Thyroid gland (tissue), 4 donors: ENCODE data around the gene CFAP126. TPM values are rescaled to one million over a fixed set of nuclear protein-coding genes. Genes with fewer than 3 reads are reported as not detected.
"Not testable (repeated sequence)": the region's sequence is repeated elsewhere in the genome, so short reads cannot be mapped to it uniquely, and the experiment has no call there.

Source experiments
- DNase-seq, 2 donors: peaks; one replicate each; pipeline ENCODE4 v3.0.0-alpha.2; 2019
- H3K27ac ChIP-seq, 3 donors: fragments of 200-600 bp; sonication (generic); 1 replicate in 2 of 3; 2 replicates in 1 of 3; pipeline ENCODE4 v1.5.1; 2016 to 2019; ENCODE audit warnings: mild to moderate bottlenecking in 1 of 3, moderate library complexity in 1 of 3
- H3K27me3 ChIP-seq: fragments of 200-600 bp; sonication (generic); one replicate; pipeline ENCODE4 v1.5.1; 2019
- H3K36me3 ChIP-seq, 2 donors: fragments of 200-600 bp; sonication (generic); one replicate each; pipeline ENCODE4 v1.5.1; 2016 to 2019
- H3K4me1 ChIP-seq, 2 donors: fragments of 200-600 bp; sonication (generic); one replicate each; pipeline ENCODE4 v1.5.1; 2017 to 2019
- H3K4me3 ChIP-seq, 3 donors: fragments of 200-600 bp; sonication (generic); replicated peaks in 1 of 3; 1 replicate in 2 of 3; 2 replicates in 1 of 3; pipeline ENCODE4 v1.5.1; 2016; ENCODE audit warnings: mild to moderate bottlenecking in 1 of 3
- H3K9me3 ChIP-seq: fragments of 200-600 bp; sonication (generic); one replicate; pipeline ENCODE4 v1.5.1; 2017
- CTCF ChIP-seq, 6 experiments: fragments of 200-600 bp in 3 of 6; fragments of 450-650 bp in 3 of 6; sonication (generic) in 3 of 6; IDR thresholded peaks; one replicate each; pipeline ENCODE4 v1.5.1; 2016 to 2019; ENCODE audit warnings: antibody characterized with exemption in 6 of 6, mild to moderate bottlenecking in 2 of 6, inconsistent platforms in 1 of 6, moderate library complexity in 1 of 6
- POLR2A ChIP-seq, 2 donors: fragments of 450-650 bp; IDR thresholded peaks; one replicate each; pipeline ENCODE4 v1.6.1; 2017; ENCODE audit warnings: antibody characterized with exemption in 2 of 2, mild to moderate bottlenecking in 2 of 2, moderate library complexity in 1 of 2
- WGBS, 2 donors: methylation state at CpG; one replicate each; pipeline ENCODE4 v1.1.5; 2017; 5-methylcytosine and 5-hydroxymethylcytosine counted together
- intact Hi-C: fragments of 100-400 bp; cut with DNase I; formaldehyde crosslinking; loops from one replicate; pipeline ENCODE4 v1.15.1; 2023
- small RNA-seq: library from RNA; depleted of rRNA; stranded (forward); fragments of <200 nt; gene quantifications from one replicate; pipeline ENCODE3, GENCODE V24; 2016
- total RNA-seq, 4 donors: library from RNA; depleted of rRNA; stranded (reverse); fragments of >200 nt; gene quantifications; one replicate each; pipeline ENCODE4 v1.2.3, GENCODE V29; 2016

The CFAP126 gene
- total RNA-seq, 4 donors from 2014 or later, result not detected

DNA sequence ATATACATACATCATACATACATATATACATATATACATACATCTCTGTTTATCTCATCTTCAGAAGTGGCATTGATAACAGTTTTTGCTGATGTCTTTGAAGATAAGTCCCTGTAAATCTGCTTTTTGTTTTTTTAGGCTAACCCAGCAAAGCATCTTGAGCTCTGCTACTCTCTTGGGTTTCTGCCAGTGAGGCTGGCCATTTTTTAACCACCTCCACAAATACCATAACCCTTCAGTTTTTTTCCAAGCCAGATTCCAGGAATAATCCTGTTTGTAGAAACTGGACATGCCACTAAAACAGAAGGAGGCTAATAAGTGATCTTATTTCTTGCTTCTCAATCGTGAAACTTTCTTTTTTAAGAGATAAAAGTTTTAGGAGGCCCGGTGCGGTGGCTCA lies 31.9 kb downstream of the CFAP126 start:
- no peak overlapping the region for H3K27ac ChIP-seq
- intact Hi-C loops, result no loop called here
- peaks cover 20 to 34% of the 10 kb centered on the region in 2 donors for H3K36me3 ChIP-seq
- H3K9me3 ChIP-seq, result no peaks in the 10 kb centered on the region
- H3K4me1 ChIP-seq, result no peaks in the 10 kb centered on the region
- WGBS, 2 donors, result 89 to 92% methylated on average over 3 of the region's 3 CpGs
- DNase-seq, result no peak
- H3K27me3 ChIP-seq, result no peaks in the 10 kb centered on the region
- TF ChIP-seq CTCF (IDR thresholded peaks at IDR 0.05), result no peak
- TF ChIP-seq POLR2A (IDR thresholded peaks at IDR 0.05), result no peak
- no peak overlapping the region for H3K4me3 ChIP-seq

- WGBS, 2 donors, result 96 to 98% methylated on average over 9 of the region's 9 CpGs
These were observed 34.5 kb downstream of the CFAP126 start for GRCh38 chr1:161333166-161333565.

DNA sequence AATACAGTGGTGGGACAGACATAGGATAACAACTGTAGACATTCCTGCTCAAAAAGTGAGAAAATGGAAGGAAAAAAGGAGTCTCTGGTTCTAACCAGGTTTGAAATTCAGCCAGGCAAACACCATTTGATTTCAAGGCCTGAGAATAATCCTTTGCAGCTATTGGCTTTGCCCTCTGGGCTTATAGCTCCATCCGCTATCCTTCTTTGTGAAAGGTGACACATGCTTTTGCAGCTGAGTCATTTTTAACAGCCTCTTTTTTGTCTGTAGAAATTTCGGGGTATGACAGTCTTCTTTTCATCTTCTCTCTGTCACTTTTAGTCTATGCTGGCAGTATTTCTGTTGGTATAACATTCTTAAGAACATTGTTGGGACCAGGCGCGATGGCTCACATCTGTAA lies 37.3 kb downstream of the CFAP126 start:
- intact Hi-C loops, result no loop called here
- Histone ChIP-seq H3K27ac (no peak overlapping the region), H3K9me3 (no peaks in the 10 kb centered on the region), H3K36me3 (peaks cover 45 to 53% of the 10 kb centered on the region in 2 donors), H3K4me1 (no peaks in the 10 kb centered on the region), H3K27me3 (no peaks in the 10 kb centered on the region), H3K4me3 (no peak overlapping the region)
- DNase-seq, result no peak
- 85 to 86% methylated on average over 4 of the region's 4 CpGs for WGBS, 2 donors
- TF ChIP-seq POLR2A (IDR thresholded peaks at IDR 0.05), result no peak
- TF ChIP-seq CTCF (IDR thresholded peaks at IDR 0.05), result no peak

More at GRCh38 chr1:161333166-161333565, 34.5 kb downstream of the CFAP126 start:
- no peaks in the 10 kb centered on the region for H3K27me3 ChIP-seq
- intact Hi-C loops, result no loop called here
- H3K36me3 ChIP-seq, result peaks cover 38 to 53% of the 10 kb centered on the region in 2 donors
- DNase-seq, result no peak
- TF ChIP-seq POLR2A (IDR thresholded peaks at IDR 0.05), result no peak
- no peak for TF ChIP-seq CTCF (IDR thresholded peaks at IDR 0.05)
- H3K4me3 ChIP-seq, result no peak overlapping the region
- H3K9me3 ChIP-seq, result no peaks in the 10 kb centered on the region
- H3K27ac ChIP-seq, result no peak overlapping the region
- no peaks in the 10 kb centered on the region for H3K4me1 ChIP-seq

GRCh38 chr1:161324020-161324419 lies 43.7 kb downstream of the CFAP126 start:
- DNase-seq, result no peak
- H3K9me3 ChIP-seq, result no peaks in the 10 kb centered on the region
- H3K36me3 ChIP-seq, result peaks cover 16 to 21% of the 10 kb centered on the region in 2 donors
- H3K4me3 ChIP-seq, result no peak overlapping the region
- H3K4me1 ChIP-seq, result peaks cover 0 to 5% of the 10 kb centered on the region in 2 donors
- H3K27me3 ChIP-seq, result no peaks in the 10 kb centered on the region
- intact Hi-C loops, result no loop called here
- H3K27ac ChIP-seq, result no peak overlapping the region
- 94 to 96% methylated on average over 4 of the region's 4 CpGs for WGBS, 2 donors
- TF ChIP-seq CTCF (IDR thresholded peaks at IDR 0.05) (no peak), POLR2A (IDR thresholded peaks at IDR 0.05) (no peak)

GRCh38 chr1:161315841-161316674 lies 51.6 kb downstream of the CFAP126 start:
- not testable (repeated sequence) for H3K36me3 ChIP-seq, H3K4me3 ChIP-seq, DNase-seq, H3K9me3 ChIP-seq, H3K27ac ChIP-seq, H3K27me3 ChIP-seq
- peaks cover 7 to 20% of the 10 kb centered on the region in 2 donors for H3K4me1 ChIP-seq
- intact Hi-C loops, result loop anchor here (10.0 kb wide), 1 partner anchor 69 kb away; no protein-coding TSS in a partner anchor
- 69 to 75% methylated on average over 17 of the region's 17 CpGs for WGBS, 2 donors

Small RNA genes lying within 50 kb of the gene (small RNA-seq; reads per million reads assigned to genes)
- not detected for gene AL592295.2
- gene RNU6-481P, result not detected

Other genes starting within 250 kb of the CFAP126 start
- 10 to 100 TPM; 23.8 to 58.2 (median 30.3) TPM for gene PFDN2, start 249.8 kb downstream of the CFAP126 start, total RNA-seq
- gene NIT1, start 249.8 kb downstream of the CFAP126 start, total RNA-seq, result 10 to 100 TPM; 36.4 to 50.4 (median 47.9) TPM
- gene DEDD, start 235.2 kb downstream of the CFAP126 start, total RNA-seq, result 10 to 100 TPM; 27.5 to 34.6 (median 31.1) TPM
- gene UFC1, start 213.9 kb downstream of the CFAP126 start, total RNA-seq, result 10 to 100 TPM; 37.6 to 90.4 (median 62.1) TPM
- 10 to 100 TPM; 21.2 to 27.6 (median 23.0) TPM for gene USP21, start 208.4 kb downstream of the CFAP126 start, total RNA-seq
- gene PPOX, start 201.4 kb downstream of the CFAP126 start, total RNA-seq, result 10 to 100 TPM; 12.6 to 30.0 (median 21.8) TPM
- gene B4GALT3, start 190.4 kb downstream of the CFAP126 start, total RNA-seq, result 10 to 100 TPM; 24.1 to 34.0 (median 29.2) TPM
- gene ADAMTS4, start 168.8 kb downstream of the CFAP126 start, total RNA-seq, result 10 to 100 TPM in 1 of 4 donors, 1 to 10 TPM in 3; 4.6 to 24.4 (median 9.4) TPM
- 100 to 1,000 TPM in 2 of 4 donors, 10 to 100 TPM in 2; 75.4 to 122 (median 99.9) TPM for gene NDUFS2, start 165.5 kb downstream of the CFAP126 start, total RNA-seq
- gene FCER1G, start 152.6 kb downstream of the CFAP126 start, total RNA-seq, result 10 to 100 TPM; 16.3 to 70.9 (median 22.3) TPM
- not detected for gene APOA2, start 144.2 kb downstream of the CFAP126 start, total RNA-seq
- gene TOMM40L, start 141.8 kb downstream of the CFAP126 start, total RNA-seq, result 10 to 100 TPM in 1 of 4 donors, 1 to 10 TPM in 3; 7.0 to 12.4 (median 8.3) TPM
- gene NR1I3, start 129.7 kb downstream of the CFAP126 start, total RNA-seq, result not detected
- gene PCP4L1, start 109.1 kb downstream of the CFAP126 start, total RNA-seq, result under 1 TPM; 0.39 to 0.83 (median 0.61) TPM
- 1 to 10 TPM in 2 of 4 donors, under 1 TPM in 2; 0.67 to 1.9 (median 0.93) TPM for gene MPZ, start 57.9 kb downstream of the CFAP126 start, total RNA-seq
- 100 to 1,000 TPM in 3 of 4 donors, 10 to 100 TPM in 1; 49.1 to 174 (median 111) TPM for gene SDHC, start 53.5 kb downstream of the CFAP126 start, total RNA-seq
- 10 to 100 TPM in 3 of 4 donors, 1 to 10 TPM in 1; 8.5 to 63.7 (median 17.0) TPM for gene FCGR2A, start 137.6 kb upstream of the CFAP126 start, total RNA-seq
- 1 to 10 TPM in 3 of 4 donors, under 1 TPM in 1; 0.75 to 4.7 (median 2.7) TPM for gene HSPA6, start 156.7 kb upstream of the CFAP126 start, total RNA-seq
- 10 to 100 TPM in 1 of 4 donors, 1 to 10 TPM in 3; 1.7 to 11.7 (median 7.6) TPM for gene FCGR3A, start 181.9 kb upstream of the CFAP126 start, total RNA-seq